ENCODE results near the gene COL16A1. TPM values are rescaled to one million over a fixed set of nuclear protein-coding genes. Genes with fewer than 3 reads are reported as not detected.

Gene COL16A1
- total and polyA plus RNA-seq, 2 of the 4 experiments (the other 2 are of a cell fraction): 34.2 to 62.8 TPM

DNA sequence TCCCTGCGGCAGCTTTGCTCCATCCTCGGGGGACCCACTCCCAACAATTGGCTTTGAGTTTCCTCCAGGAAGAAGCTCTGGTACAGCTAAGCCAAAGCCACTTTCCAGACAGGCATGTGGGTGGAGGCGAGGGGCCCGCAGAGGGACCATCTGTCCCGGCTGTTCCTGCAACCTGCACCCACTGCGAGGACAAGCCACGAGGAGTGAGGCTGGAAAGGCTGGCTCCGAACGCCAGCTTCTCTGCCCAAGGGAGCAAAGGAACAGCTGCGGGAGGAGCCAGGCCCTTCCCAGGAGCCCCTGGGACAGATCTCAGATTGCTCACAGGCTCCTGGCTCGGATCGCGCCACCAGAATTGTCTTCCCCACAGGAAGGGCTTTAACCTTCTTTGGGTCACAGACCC, 30.8 kb downstream of the COL16A1 start:
- DNase-seq (no peak), ATAC-seq (ENCODE audit: low read depth) (no peak)
- TF ChIP-seq, protein P1, sequence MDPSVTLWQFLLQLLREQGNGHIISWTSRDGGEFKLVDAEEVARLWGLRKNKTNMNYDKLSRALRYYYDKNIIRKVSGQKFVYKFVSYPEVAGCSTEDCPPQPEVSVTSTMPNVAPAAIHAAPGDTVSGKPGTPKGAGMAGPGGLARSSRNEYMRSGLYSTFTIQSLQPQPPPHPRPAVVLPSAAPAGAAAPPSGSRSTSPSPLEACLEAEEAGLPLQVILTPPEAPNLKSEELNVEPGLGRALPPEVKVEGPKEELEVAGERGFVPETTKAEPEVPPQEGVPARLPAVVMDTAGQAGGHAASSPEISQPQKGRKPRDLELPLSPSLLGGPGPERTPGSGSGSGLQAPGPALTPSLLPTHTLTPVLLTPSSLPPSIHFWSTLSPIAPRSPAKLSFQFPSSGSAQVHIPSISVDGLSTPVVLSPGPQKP (IDR thresholded peaks at IDR 0.05; ENCODE audit: borderline replicate concordance, low read depth, low read length): no peak
- no peak for TF ChIP-seq POLR2A (IDR thresholded peaks at IDR 0.05; ENCODE audit: low read depth, low read length)
- no peak for TF ChIP-seq NFE2L2 (IDR thresholded peaks at IDR 0.05; ENCODE audit: low read depth, low read length)
- Histone ChIP-seq H3K56ac (ENCODE audit: extremely low read depth, insufficient read depth, low read length) (no peak overlapping the region), H3K14ac (replicated peaks; ENCODE audit: low read depth, low read length) (no peak overlapping the region), H3K4me3 (ENCODE audit: insufficient read depth, low read depth, low read length) (no peak overlapping the region), H2BK5ac (ENCODE audit: low read depth, low read length, poor library complexity, severe bottlenecking) (no peak overlapping the region), H3K4me2 (ENCODE audit: low read depth, low read length) (no peak overlapping the region), H4K20me1 (ENCODE audit: insufficient read depth, low read length) (no peaks in the 10 kb centered on the region), H3K79me1 (ENCODE audit: low read depth in 1 of 2, low read length in 2 of 2) (no peaks in the 10 kb centered on the region; a peak in 1 of 4 replicates), H3K23ac (ENCODE audit: low read depth, low read length) (no peak overlapping the region), H3K18ac (ENCODE audit: low read depth, low read length) (no peak overlapping the region), H3K9me1 (ENCODE audit: insufficient read depth, low read length) (peaks cover 7% of the 10 kb centered on the region; the same call in 1 of the 2 replicates), H3K9ac (ENCODE audit: low read depth, low read length) (no peak overlapping the region), H2BK120ac (ENCODE audit: low read depth, low read length) (no peak overlapping the region), H2BK15ac (ENCODE audit: low read depth, low read length) (no peak overlapping the region), H4K8ac (ENCODE audit: low read depth in 2 of 2, low read length in 2 of 2) (no peak overlapping the region), H3K4me1 (ENCODE audit: control insufficient read depth, insufficient read depth, low read length) (peaks cover 9% of the 10 kb centered on the region; the same call in 1 of the 2 replicates), H3K27me3 (ENCODE audit: control insufficient read depth, insufficient read depth, low read length) (no peaks in the 10 kb centered on the region), H3K36me3 (ENCODE audit: control insufficient read depth, insufficient read depth, low read length) (peaks cover 66% of the 10 kb centered on the region), H3K4ac (ENCODE audit: low read depth, low read length) (no peak overlapping the region), H2AFZ (replicated peaks; ENCODE audit: low read length, poor library complexity) (no peak overlapping the region), H4K5ac (ENCODE audit: low read depth, low read length) (no peak overlapping the region), H3K27ac (ENCODE audit: insufficient read depth, low read length) (no peak overlapping the region), H3K9me3 (ENCODE audit: control insufficient read depth, insufficient read depth, low read length) (no peaks in the 10 kb centered on the region), H2AK5ac (ENCODE audit: low read depth, low read length) (no peak overlapping the region), H2BK20ac (ENCODE audit: low read depth, low read length) (no peak overlapping the region), H2AK9ac (replicated peaks; ENCODE audit: low read depth, low read length, poor library complexity) (peak overlapping the region; percentile 19), H4K91ac (ENCODE audit: insufficient read depth, low read depth, low read length) (no peak overlapping the region)
- ChIA-PET CTCF (no interaction called here), POLR2A (ENCODE audit: unreplicated experiment) (no interaction called here)
- WGBS, 2 experiments (ENCODE audit: extremely low coverage in 2 of 2, insufficient read length in 1 of 2): 79% methylated on average over 8 of the region's 13 CpGs; no CpG with 5 or more reads in 1 of the 2 experiments
- no TSS peak for BruUV-seq (replicated peaks)
- in situ Hi-C loops (cut with MboI; ENCODE audit: low sequenced_read_pairs): no loop called here
- intact Hi-C loops (cut with micrococcal nuclease): no loop called here
- dilution Hi-C loops (cut with HindIII; ENCODE audit: low sequenced_read_pairs, unreplicated experiment): no loop called here

All from IMR-90 (cell line).